HG02973 (cell line): Measurements from ENCODE around the gene THADA.

Experiments
- ATAC-seq: cut with Tn5 transposase; IDR thresholded peaks from one replicate; pipeline ENCODE4 v1.9.1; 2021; ENCODE audit warnings: moderate library complexity; ENCODE audit not compliant: unreplicated experiment

Gene THADA

DNA sequence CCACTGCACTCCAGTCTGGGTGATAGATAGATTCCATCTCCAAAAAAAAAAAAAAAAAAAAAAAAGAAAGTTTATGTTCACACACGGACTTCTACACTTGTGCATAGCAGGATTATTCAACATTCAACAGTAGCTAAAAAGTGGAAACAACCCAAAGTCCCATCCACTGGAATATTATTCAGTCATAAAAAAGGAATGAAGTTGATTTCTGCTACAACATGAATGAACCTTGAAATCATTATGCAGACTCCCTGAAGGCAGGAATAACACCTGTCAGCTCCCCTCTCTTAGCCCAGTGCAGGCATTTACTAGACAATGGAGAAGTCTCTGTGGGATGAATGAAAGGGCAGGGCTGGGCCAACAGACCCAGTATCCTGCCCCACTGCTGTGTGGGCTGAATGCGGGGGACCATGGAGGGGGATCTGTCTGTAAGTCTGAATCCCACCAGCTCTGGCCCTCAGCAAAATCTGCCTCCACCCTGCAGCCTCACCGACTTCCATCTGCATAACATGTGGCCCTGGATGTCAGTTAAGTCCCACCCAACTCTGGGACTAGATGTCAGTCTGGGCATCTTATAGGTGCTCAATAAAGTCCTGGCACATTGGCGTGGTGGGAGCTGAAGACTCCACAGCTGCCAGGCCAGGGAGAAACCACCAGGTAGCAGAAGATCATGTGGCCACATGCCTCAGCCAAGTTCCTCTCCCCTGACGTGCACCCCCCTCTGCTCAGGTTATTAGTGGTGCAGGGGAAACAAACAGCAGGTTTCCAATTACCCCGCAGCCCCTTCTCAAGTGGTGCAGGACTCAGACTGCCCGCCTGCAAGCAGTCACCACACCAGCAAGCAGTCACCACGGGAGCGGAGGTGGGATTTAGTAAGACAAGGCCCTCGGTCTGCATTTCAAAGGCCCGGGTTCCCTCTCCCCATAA lies 378.3 kb downstream of the THADA start:
- no peak for ATAC-seq

DNA sequence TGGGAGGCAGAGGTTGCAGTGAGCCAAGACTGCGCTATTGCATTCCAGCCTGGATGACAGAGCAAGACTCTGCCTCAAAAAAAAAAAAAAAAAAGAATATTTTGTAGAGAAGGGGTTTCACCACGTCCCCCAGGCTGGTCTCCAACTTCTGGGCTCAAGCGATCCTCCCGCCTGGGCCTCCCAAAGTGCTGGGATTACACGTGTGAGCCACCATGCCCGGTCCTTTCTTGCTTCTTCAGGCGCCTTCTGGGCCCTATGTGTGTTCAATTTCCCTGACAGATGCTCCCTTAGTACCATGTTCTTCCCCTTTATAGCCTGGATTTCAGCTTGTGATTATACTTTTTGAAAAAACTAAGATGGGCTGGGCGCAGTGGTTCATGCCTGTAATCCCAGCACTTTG lies 379.2 kb downstream of the THADA start:
- no peak for ATAC-seq

DNA sequence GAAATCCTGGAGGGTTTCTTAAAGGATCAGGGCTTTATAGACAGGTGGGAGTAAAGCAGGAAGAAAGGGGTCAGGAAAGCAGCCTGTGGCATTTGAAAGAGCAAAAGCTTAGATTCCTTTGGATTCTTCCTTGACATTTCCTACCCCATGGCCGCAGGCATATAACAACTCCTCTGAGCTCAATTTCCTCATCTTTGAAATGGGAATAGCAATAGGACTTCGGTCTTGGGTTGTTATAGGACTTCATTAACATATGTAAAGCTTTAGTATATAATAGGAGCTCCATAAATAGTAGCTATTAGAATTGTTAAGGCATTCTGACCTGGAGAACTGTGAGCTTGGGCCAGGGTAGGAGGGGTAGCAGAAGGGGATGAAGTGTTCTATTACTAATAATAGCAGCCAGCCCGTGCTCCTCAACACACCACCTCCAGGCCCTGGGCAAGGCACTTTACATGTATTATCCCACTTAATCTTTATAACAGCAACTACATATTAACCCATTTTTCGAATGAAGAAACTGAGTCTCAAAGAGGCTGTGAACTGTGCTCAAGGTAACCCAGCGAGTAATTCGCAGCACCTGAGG lies 380.1 kb downstream of the THADA start:
- no peak for ATAC-seq

DNA sequence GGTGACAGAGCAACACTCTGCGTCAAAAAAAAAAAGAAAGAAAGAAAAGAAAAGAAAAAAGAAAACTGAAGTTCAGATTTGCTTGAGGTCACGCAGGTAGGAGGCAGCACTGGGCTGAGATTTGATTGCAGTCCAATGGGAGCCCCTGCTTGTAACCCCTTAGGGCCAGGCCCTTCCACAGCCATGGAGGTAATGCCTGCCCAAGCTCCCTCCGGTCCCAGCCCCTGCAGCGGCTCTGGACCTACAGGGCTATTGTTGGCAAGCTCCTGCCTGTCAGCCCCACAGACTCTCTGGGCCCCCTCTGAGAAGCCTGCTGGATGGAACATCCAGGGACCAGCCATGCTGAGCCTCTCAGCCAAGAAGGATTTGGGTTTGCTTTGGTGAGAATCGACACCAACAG lies 381.6 kb downstream of the THADA start:
- no peak for ATAC-seq

DNA sequence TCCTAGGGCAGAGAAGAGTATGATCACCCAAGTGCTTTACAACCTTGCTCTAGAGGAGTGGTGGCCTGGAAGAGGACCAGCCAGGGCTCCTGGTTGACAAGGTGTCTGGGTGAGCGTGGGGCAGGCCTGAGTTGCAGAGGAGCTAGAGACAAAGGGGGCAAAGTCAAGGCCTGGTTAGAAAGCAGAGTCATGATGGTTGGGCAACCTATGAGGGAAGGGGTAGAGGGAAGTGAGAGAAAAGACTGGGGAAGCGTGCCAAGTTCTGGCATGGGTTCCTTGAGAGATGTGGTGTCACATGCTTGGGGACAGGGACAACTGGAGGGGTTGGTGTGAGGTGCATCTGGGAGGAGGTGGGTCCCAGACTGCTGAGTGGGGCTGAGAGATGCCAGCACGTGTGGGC lies 382.9 kb downstream of the THADA start:
- ATAC-seq, result no peak

DNA sequence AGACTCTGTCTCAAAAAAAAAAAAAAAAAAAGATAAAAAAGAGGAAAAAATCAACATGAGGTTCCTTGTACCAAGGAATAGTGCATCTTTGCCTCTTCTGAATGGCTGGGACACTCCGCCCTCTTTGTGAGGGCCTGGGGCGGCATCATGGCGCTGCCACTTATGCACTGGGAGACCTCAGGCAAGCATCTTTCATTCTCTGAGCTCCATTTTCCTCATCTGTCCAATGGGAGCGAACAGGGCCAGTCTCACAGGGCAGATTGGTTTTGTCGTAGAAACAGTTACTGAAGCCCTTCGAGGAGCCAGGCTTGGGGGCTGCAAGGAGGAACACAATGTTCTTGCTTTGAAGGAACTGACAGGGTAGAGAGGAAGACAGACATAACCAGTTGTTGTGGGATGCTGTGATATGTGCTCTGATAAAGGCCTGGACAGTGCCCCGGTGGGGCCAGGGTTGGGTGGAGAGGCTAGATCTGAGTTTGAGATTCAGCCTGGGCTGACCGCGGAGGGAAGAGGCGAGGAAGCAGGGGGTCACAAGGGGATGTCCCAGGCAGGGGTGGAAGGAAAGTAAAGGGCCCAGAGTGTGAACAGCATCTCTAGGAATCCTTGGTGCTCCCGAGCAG lies 383.5 kb downstream of the THADA start:
- no peak for ATAC-seq

DNA sequence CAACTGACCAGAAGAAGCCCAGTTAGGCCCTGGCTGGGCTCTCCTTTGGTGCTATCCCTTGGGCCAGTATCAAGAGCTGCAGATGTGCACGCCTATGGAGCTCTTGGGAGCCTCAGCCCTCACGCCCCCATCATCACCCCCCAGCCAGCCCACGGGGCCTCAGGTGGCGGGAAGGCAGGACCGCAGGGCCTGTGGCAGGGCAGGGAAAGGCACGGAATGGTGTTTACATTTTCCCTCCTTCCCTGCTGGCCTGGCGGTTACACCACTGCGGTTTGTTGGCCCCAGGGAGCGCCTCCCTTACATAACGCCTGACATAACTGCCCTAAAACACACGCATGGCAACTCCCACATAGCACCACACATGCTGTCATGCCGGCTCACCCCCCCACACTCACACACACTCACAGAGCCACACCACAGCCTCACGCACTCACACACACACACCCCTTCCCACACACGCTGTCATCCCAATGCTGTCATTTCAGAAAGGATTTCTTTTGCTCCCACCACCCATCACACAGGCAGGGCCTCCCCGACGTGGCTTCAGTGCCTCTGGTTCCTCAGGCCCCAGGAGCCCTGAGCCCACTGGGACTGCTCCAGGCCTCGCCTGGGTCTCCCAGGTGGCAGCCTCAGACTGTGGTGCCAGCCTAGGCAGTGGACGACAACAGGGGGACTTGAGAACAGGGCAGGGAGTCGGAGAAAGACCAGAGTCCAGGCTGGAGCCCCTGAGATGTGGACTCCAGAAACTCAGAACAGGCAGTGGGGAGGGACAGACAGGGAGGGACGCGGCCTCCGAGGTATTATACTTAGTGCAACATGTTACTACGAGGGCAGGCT lies 385.2 kb downstream of the THADA start:
- no peak for ATAC-seq

DNA sequence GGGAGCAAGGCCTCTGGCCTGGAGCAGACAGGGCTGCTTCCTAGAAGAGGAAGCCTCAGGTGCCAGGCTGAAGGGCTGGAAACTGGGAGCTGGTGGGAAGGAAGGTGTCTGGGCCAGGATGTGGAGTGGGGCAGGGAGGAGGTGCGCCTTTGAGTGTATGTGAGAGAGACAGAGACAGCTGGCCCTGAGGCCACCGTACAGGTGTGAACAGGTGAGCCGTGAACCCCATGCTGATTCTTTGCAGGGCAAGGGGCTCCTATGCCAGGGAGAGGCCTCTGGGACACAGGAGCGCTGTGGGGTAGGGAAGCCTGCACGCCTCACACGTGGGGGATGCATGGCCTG lies 385.7 kb downstream of the THADA start:
- no peak for ATAC-seq

DNA sequence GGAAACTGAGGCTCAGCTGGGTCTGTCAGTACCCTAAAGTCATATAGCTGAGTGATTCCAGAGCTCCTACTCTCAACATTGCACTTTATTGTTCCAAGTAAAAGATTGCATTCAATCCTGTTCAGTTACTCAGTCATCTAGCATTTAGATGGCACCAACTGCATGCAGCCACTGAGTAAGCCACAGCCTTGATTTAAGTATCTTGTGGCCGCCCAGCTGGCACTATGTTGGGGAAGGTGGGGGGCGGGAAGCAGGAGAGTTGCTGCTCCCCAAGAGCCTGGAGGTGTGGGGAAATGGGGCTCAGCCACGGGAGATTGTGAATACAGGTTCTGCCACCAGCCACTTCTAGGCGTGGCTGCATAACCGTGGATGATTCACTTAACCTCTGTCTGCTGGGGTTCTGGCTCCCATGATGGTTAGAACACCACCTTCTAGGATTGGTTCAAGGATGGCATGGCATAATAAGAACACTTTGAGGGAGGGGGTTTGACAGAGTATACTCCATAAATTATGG lies 386.6 kb downstream of the THADA start:
- ATAC-seq, result no peak

DNA sequence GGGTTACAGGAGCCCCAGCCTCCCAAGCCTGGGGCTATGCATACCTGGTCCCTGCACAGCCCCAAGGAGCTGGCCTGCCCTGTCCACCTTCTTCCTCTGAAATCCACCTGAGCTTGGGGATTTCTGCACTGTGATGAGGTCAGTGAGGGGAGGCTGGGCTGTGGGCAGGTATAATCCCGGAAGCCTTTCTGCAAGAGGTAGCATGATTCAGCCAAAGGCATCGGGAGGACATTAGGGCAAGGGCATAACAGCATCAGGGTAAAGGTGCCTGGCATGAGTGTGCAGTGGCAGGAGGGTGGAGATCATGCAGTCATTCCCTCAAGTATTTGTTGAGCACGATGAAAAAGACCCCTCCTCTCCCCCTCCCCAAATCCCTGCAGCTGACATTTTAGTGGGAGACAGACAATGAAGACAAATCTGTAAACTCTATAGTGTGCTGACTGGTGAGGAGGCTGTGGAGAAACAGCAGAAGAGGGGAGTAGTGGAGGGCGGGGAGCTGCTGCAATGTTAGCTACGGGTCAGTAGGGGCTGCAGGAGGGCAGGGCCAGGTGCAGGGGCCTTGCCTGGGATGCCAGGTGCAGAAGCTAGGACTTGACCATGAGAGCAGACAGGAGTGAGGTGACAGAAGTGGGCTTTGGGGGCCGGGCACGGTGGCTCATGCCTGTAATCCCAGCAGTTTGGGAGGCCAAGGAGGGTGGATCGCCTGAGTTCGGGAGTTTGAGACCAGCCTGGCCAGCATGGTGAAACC lies 388.1 kb downstream of the THADA start:
- ATAC-seq, result no peak

DNA sequence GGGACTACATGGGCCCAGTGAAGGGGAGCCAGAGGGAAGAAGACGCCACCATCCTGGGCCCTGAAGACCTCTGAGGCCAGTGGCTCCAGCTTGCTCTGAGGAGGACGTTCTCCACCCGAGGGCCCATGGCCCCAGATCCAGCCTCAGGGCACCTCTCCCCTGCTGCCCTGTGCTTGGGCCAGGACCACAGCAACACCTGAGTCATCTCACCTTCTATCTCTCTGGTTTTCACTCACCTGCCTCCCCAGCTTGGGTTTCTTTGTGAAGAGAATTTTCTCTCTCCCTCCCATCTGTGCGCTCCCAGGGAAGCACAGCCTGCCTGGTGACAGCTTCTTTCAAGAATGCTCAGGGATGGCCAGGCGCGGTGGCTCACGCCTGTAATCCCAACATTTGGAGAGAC lies 389.2 kb downstream of the THADA start:
- ATAC-seq, result no peak

DNA sequence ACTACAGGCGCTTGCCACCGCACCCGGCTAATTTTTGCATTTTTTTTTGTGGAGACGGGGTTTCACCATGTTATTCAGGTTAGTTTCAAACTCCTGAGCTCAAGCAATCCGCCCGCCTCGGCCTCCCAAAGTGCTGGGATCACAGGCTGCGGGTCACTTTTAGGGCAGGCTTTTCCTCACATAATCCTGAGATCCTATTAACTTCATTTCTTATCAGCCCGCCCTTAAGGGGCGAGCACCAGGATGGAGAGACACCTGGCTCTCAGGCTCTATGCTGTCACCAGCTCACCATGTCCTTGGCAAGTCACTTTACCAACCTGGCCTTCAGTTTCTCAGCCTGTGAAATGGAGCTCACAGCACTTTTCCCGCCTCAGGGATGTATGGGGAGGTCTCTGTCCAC lies 392.5 kb downstream of the THADA start:
- no peak for ATAC-seq

DNA sequence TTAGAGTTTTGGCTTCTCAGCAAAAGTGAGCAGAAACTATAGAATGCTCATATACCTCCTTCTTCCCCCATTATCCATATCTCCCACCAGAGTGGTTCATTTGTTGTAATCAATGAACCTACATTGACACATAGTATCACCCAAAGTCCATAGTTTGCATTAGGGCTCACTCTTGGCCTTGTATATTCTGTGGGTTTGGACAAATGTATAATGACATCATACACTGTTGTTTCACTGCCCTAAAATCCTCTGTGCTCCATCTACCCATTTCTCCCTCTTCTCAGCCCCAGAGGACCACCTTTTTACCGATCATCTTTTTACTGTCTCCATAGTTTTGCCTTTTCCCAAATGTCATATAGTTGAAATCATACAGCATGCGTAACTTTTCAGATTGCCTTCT lies 393.5 kb downstream of the THADA start:
- ATAC-seq, result no peak

DNA sequence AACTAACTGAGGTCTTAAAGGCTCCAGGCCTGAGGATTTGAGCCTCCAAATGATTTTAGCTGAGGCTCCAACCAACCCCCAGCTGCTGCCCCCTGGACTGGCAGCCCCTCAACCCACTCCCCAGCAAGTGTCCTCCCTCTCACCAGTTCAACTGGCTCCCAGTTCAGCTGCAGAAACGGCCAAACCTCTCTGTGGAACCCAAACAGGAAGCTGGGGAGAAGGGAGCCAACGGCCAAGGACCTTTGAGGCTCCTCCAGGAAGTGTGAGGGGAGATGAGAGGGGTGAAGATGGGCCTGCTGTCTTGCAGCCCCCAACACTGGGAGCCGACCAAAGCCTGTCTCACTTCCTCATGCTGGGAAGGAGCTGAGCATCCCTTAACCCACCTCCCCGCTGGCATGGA lies 394.3 kb downstream of the THADA start:
- ATAC-seq, result no peak

DNA sequence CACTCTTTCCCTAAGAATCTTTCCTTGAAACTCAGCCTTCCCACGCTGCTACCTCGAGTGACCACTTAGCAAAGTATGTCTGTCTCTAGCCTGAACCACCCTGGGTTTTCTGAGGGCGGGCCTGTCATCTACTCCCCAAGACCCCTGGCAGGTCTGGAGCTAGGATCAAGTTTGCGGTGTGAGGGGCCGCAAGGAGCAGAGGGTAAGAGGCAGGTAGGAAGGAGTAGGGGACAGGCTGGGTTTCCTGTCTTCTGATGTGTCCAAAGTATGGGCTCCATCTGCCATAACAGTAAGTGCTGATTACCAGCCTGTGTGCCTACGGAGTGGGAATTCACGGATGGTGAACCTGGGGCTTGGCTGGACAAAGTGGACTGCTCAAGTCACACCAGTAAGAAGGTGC lies 394.8 kb downstream of the THADA start:
- no peak for ATAC-seq

DNA sequence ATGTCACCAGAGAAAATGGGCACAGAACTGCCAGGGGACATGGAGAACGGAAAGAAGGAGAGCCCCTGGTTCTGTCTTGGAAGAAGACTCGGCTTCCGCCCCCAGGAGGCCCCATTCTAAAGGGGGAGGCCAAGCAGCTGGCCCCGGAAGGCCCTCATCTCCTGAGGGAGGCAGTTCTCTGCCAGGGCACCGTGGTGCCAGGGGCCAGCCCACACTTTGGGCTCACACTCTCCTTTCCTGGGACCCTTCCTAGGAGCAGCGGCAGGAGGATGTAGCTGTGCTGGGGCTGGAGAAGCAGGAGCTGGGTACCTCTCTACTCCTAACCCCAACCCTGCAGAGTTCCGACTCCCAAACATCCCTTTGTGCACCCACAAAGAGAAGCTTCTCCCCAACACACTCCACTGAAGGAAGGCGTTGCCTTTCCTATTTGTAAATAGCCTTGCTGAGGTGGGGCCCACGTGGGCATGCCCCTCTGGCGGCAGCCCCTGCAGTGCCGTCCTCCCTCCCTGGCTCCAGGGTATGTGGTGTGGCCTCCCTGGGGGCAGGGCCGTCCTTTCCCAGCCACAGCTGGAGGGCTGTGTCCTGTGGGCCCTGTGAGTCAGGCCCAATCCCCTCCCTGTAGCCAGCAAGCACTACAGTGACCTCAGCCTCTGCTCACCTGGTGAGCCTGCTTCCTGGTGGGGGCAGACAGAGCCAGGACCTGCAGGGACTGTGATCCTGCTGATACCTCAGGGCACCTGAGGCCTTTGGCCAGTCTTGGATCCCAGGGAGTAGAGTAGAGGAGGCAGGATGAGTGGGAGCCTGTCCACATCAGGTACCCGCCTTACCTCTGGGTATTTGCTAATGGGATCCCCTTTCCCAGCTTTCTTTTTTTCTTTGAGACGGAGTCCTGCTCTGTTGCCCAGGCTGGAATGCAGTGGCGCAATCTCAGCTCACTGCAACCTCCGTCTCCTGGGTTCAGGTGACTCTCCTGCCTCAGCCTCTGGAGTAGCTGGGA lies 396.0 kb downstream of the THADA start:
- ATAC-seq, result no peak

DNA sequence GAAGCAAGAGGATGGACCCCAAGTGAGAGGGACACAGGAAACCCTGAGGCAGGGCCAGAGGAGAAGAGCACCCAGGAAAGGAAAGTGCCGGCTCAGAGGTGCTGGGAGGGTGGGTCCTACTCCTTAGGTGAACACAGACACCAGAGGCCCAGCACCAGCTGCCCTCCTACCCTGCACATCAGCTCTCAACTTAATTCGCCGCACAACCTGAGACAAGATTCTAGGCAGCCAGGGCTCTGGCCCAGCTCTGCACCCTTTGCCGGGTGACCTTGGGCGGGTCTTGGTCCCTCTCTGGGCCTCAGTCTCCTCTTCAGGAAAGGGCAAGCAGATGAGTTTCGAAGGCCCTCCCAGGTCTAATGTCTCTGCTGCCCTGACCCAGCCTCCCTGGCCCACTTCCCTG lies 397.6 kb downstream of the THADA start:
- ATAC-seq, result no peak

DNA sequence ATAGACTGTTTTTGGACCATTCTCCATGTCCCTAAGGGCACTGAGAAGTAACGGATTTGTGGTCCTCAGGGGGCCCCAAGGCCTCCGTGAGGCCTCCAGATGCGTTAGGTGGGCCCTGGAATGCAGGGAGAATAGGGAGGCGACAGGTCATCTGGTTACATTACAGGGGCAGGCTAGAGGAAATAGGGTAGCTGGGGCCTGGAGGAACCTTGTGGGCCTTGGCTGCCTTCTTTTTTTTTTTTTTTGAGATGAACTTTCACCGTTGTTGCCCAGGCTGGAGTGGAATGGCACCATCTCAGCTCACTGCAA lies 398.3 kb downstream of the THADA start:
- ATAC-seq, result no peak

DNA sequence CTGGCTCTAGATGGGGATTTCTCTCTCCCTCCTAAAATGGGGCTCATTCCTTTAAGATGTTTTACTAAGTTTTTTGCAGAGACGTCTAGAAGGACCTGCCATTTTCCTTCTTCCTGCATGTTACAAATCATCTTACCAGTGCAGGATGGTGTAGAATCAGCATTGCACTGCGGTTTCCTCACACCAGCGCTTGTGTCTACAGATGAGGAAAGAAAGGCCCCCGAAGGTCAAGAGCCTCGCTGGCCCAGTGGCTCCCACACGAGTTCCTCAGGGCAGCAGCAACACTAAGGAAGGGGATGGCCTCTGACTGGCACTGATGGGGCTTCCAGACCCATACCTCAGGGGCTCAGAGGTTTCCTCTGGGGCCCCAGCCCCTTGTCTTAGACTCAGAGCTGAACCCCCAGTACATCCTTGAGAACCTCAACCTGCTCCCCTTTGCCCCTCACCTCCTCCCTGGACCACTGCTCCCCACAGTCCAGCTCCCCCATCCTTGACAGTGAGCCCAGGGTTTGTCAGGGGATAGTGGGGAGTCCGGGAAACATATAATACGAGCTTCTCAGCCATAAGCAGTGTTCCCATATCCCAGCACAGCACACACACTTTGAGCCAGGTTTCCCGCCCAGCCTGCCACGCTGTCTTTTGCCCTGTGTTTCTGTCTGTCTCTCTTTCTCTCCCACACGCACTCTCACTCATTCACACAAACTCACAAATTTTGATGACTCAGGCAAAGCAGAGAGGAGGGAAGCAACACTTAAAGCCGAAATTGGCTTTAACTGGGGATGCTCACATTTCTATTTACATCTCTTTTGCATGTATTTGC lies 398.9 kb downstream of the THADA start:
- ATAC-seq, result no peak
